Epithelial cell of umbilical artery (primary cell): ENCODE results near the gene CHFR. TPM values are rescaled to one million over a fixed set of nuclear protein-coding genes. Genes with fewer than 3 reads are reported as not detected.

ENCODE experiments used
- total RNA-seq: library from RNA; depleted of rRNA; stranded (reverse); fragments of >200 nt; gene quantifications from 2 replicates; pipeline ENCODE4 v1.2.3, GENCODE V29; 2014

The CHFR gene
- total RNA-seq, result 36.5 and 36.7 TPM in 2 replicates

GRCh38 chr12:132887513-132888351, at the start of gene CHFR:
Gene CHFR (minus strand): TSS chr12:132887605. CDS start chr12:132887328, 277 bp downstream.

GRCh38 chr12:132828706-132829534, 58.5 kb downstream of the CHFR start, which contains the start of gene GOLGA3:
Gene GOLGA3 (minus strand): TSS chr12:132828869. CDS start chr12:132822128, 6,741 bp downstream.

Other genes with a start within 250 kb of the CHFR start
- 14.3 and 21.1 TPM in 2 replicates for gene POLE, start 200.3 kb downstream of the CHFR start, total RNA-seq
- 21.1 and 26.4 TPM in 2 replicates for gene PXMP2, start 200.0 kb downstream of the CHFR start, total RNA-seq
- gene PGAM5, start 176.8 kb downstream of the CHFR start, total RNA-seq, result 62.7 and 82.5 TPM in 2 replicates
- 51.2 and 53.9 TPM in 2 replicates for gene ANKLE2, start 125.8 kb downstream of the CHFR start, total RNA-seq
- 81.3 and 99.7 TPM in 2 replicates for gene GOLGA3, start 58.7 kb downstream of the CHFR start, total RNA-seq
- gene ZNF605, start 68.7 kb upstream of the CHFR start, total RNA-seq, result 7.8 and 10.5 TPM in 2 replicates
- gene ZNF26, start 98.8 kb upstream of the CHFR start, total RNA-seq, result 10.4 and 12.5 TPM in 2 replicates
- gene ZNF84, start 149.9 kb upstream of the CHFR start, total RNA-seq, result 17.2 and 22.6 TPM in 2 replicates
- 18.8 and 20.8 TPM in 2 replicates for gene ZNF140, start 193.3 kb upstream of the CHFR start, total RNA-seq
- gene ZNF891, start 242.7 kb upstream of the CHFR start, total RNA-seq, result 0.32 and 0.76 TPM in 2 replicates
- 3.2 and 5.5 TPM in 2 replicates for gene ZNF10, start 243.0 kb upstream of the CHFR start, total RNA-seq